DOHH2 (cell line): Measurements from ENCODE around the gene HERC2.

Experiments
- H3F3A ChIP-seq: fragments of 200-600 bp; sonication (generic), shearing (Covaris generic); 2 replicates; pipeline ENCODE4 v1.6.0; 2016; ENCODE audit warnings: antibody characterized with exemption, mild to moderate bottlenecking; ENCODE audit not compliant: control insufficient read depth, insufficient read depth
- H3K27ac ChIP-seq: fragments of 200-600 bp; sonication (generic); 2 replicates; pipeline ENCODE4 v1.5.1; 2014; ENCODE audit warnings: low read depth, mild to moderate bottlenecking, low read length, moderate library complexity
- H3K27me3 ChIP-seq: fragments of 200-600 bp; sonication (generic); 2 replicates; pipeline ENCODE4 v1.6.1; 2014; ENCODE audit warnings: mild to moderate bottlenecking, low read length, mixed read lengths; ENCODE audit not compliant: control insufficient read depth
- H3K36me3 ChIP-seq: fragments of 200-600 bp; sonication (generic); 2 replicates; pipeline ENCODE4 v1.6.1; 2014; ENCODE audit warnings: mild to moderate bottlenecking, low read length, moderate library complexity, mixed read lengths; ENCODE audit not compliant: control insufficient read depth
- H3K4me1 ChIP-seq: fragments of 200-600 bp; sonication (generic); 2 replicates; pipeline ENCODE4 v1.6.1; 2014; ENCODE audit warnings: mild to moderate bottlenecking, low read length, mixed read lengths; ENCODE audit not compliant: control insufficient read depth
- H3K4me2 ChIP-seq: fragments of 200-600 bp; sonication (generic); 2 replicates; pipeline ENCODE4 v1.6.0; 2014; ENCODE audit warnings: mild to moderate bottlenecking, low read length, moderate library complexity
- H3K4me3 ChIP-seq: fragments of 200-600 bp; sonication (generic); 2 replicates; pipeline ENCODE4 v1.5.1; 2014; ENCODE audit warnings: mild to moderate bottlenecking, low read length, mixed read lengths
- H3K79me2 ChIP-seq: fragments of 200-600 bp; sonication (generic); 2 replicates; pipeline ENCODE4 v1.6.1; 2014; ENCODE audit warnings: mild to moderate bottlenecking, low read length, mixed read lengths; ENCODE audit not compliant: control insufficient read depth
- H3K9me2 ChIP-seq: fragments of 200-600 bp; sonication (generic); replicated peaks from 2 replicates; pipeline ENCODE4 v1.6.1; 2014; ENCODE audit warnings: mild to moderate bottlenecking, low read length, mixed read lengths; ENCODE audit not compliant: control insufficient read depth
- H3K9me3 ChIP-seq: fragments of 200-600 bp; sonication (generic); 2 replicates; pipeline ENCODE4 v1.6.1; 2014; ENCODE audit warnings: antibody characterized with exemption, low read length, mixed read lengths; ENCODE audit not compliant: control insufficient read depth, insufficient read depth
- H4K20me1 ChIP-seq: fragments of 200-600 bp; sonication (generic); 2 replicates; pipeline ENCODE4 v1.6.0; 2014; ENCODE audit warnings: low read depth, mild to moderate bottlenecking, antibody characterized with exemption, low read length, moderate library complexity; ENCODE audit not compliant: control insufficient read depth, insufficient read depth
- EZH2phosphoT487 ChIP-seq: fragments of 200-600 bp; sonication (generic); IDR thresholded peaks from 2 replicates; pipeline ENCODE4 v1.6.1; 2017; ENCODE audit warnings: borderline replicate concordance, mild to moderate bottlenecking, antibody characterized with exemption, low read length, moderate library complexity, mixed read lengths
- TF ChIP-seq, protein P1 (sequence below): fragments of 200-600 bp; sonication (generic); IDR thresholded peaks from one replicate; pipeline ENCODE4 v1.5.1; 2014; ENCODE audit warnings: antibody characterized with exemption, mild to moderate bottlenecking, low read depth, low read length; ENCODE audit not compliant: poor library complexity, severe bottlenecking

The HERC2 gene

DNA sequence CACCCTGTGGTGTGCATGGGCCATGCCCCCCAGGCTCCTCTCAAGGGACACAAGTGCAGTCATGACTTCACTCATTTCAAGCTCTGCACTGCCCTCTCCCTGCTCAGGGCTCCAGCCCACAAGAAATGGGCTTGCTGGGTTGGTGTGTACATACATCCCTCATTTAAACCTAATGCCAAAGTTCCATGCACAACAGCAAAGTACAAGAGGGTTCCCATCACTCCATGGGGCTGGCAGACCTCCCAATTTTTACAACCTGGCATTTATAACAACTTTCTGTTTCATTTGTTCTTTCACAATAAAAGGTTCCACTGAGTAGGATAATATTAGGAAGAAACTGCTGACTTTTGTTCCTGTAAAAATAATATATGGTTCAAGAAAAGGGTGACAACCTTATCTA is 54.3 kb downstream of the HERC2 start:
- TF ChIP-seq EZH2phosphoT487 = no peak
- TF ChIP-seq, protein P1, sequence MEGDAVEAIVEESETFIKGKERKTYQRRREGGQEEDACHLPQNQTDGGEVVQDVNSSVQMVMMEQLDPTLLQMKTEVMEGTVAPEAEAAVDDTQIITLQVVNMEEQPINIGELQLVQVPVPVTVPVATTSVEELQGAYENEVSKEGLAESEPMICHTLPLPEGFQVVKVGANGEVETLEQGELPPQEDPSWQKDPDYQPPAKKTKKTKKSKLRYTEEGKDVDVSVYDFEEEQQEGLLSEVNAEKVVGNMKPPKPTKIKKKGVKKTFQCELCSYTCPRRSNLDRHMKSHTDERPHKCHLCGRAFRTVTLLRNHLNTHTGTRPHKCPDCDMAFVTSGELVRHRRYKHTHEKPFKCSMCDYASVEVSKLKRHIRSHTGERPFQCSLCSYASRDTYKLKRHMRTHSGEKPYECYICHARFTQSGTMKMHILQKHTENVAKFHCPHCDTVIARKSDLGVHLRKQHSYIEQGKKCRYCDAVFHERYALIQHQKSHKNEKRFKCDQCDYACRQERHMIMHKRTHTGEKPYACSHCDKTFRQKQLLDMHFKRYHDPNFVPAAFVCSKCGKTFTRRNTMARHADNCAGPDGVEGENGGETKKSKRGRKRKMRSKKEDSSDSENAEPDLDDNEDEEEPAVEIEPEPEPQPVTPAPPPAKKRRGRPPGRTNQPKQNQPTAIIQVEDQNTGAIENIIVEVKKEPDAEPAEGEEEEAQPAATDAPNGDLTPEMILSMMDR = no peak
- H3K9me2 ChIP-seq = no peaks in the 10 kb centered on the region
- H3K27me3 ChIP-seq = no peaks in the 10 kb centered on the region
- H4K20me1 ChIP-seq = no peaks in the 10 kb centered on the region
- no peaks in the 10 kb centered on the region for H3F3A ChIP-seq
- H3K9me3 ChIP-seq = no peaks in the 10 kb centered on the region
- H3K4me1 ChIP-seq = no peaks in the 10 kb centered on the region
- no peak overlapping the region for H3K27ac ChIP-seq
- H3K79me2 ChIP-seq = peaks cover 11% of the 10 kb centered on the region
- H3K4me3 ChIP-seq = no peak overlapping the region
- peaks cover 83% of the 10 kb centered on the region for H3K36me3 ChIP-seq
- no peak overlapping the region for H3K4me2 ChIP-seq

DNA sequence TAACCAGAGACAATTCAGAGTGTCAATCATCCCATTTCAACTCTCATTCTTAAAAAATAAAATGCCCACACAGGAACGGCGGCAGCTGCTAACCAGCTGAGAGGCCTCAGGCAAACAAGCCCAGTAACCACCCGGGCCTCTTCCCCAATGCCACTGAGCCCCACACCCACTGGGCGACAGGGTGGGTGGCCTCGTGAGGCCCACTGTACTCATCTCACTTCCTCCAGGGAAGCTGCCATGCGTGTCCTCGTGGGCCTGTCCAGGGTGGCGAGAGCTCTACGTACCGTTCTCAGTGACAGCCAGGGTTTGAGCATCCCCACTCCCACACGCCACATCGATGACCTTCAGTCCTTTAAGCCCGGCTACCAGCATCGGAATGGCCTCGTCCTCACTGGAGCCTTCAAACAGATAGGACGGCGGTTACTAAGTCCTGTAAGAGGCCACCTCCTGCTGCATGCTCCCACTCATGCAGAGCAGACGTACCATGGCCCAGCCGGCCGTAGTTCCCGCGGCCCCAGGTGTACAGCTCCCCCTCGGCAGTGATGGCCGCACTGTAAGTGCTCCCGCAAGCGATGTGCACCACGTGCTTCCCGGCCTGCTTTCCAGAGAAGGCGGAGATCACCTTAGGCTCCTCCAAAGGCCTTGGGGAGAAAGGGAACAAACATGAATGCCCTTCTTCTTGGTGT is 56.5 kb downstream of the HERC2 start:
- peaks cover 16% of the 10 kb centered on the region for H3K79me2 ChIP-seq
- no peaks in the 10 kb centered on the region for H3K4me1 ChIP-seq
- H3K27ac ChIP-seq = no peak overlapping the region
- peaks cover 85% of the 10 kb centered on the region for H3K36me3 ChIP-seq
- no peaks in the 10 kb centered on the region for H3F3A ChIP-seq
- H3K4me3 ChIP-seq = no peak overlapping the region
- H3K27me3 ChIP-seq = no peaks in the 10 kb centered on the region
- no peaks in the 10 kb centered on the region for H4K20me1 ChIP-seq
- no peak for TF ChIP-seq EZH2phosphoT487
- TF ChIP-seq, protein P1 = no peak
- no peaks in the 10 kb centered on the region for H3K9me2 ChIP-seq
- H3K9me3 ChIP-seq = no peaks in the 10 kb centered on the region
- no peak overlapping the region for H3K4me2 ChIP-seq

DNA sequence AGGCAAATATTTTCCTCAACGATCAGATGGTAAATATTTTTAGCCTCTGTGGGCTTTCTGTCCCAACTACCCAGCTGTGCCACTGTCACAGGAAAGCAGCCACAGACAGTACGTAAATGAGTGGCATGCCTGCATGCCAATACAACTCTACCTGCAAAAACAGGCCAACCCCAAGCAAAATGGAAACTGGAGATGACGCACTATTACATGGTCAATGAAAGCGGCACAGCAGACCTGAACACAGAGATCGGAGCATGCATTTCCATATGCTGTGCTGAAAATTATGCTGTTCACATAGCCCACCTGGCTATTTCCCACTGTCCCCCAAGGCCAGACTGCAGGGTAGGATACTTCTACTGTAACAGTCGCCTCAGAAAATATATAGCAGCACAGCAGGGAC is 57.8 kb downstream of the HERC2 start:
- H3K36me3 ChIP-seq = peaks cover 78% of the 10 kb centered on the region
- no peak overlapping the region for H3K4me2 ChIP-seq

More for the DNA sequence above, 57.8 kb downstream of the HERC2 start:
- no peak overlapping the region for H3K4me3 ChIP-seq
- no peak overlapping the region for H3K27ac ChIP-seq
- H4K20me1 ChIP-seq = no peaks in the 10 kb centered on the region
- no peaks in the 10 kb centered on the region for H3K4me1 ChIP-seq
- peaks cover 19% of the 10 kb centered on the region for H3K79me2 ChIP-seq
- H3K9me2 ChIP-seq = no peaks in the 10 kb centered on the region
- TF ChIP-seq, protein P1 = no peak
- no peak for TF ChIP-seq EZH2phosphoT487
- no peaks in the 10 kb centered on the region for H3K27me3 ChIP-seq
- no peaks in the 10 kb centered on the region for H3K9me3 ChIP-seq
- no peaks in the 10 kb centered on the region for H3F3A ChIP-seq
